Erythroblast (primary cell): Measurements from ENCODE around the gene CACNA1E.

Experiments used
- GATA1 ChIP-seq: IDR thresholded peaks from 2 replicates; pipeline ENCODE4 v1.6.1; 2011; ENCODE audit warnings: low read depth, mild to moderate bottlenecking, control low read depth, low read length, moderate library complexity
- POLR2A ChIP-seq: IDR thresholded peaks from 2 replicates; pipeline ENCODE4 v1.6.1; 2011; ENCODE audit warnings: mild to moderate bottlenecking, low read length

GRCh38 chr1:181783208-181783607, 299.9 kb downstream of the CACNA1E start:
- TF ChIP-seq POLR2A, result no peak
- TF ChIP-seq GATA1, result no peak
